ENCODE measurements around the gene SRXN1. TPM values are rescaled to one million over a fixed set of nuclear protein-coding genes. Genes with fewer than 3 reads are reported as not detected.

SRXN1 gene
- total and polyA plus RNA-seq, 9 of the 15 experiments (the other 6 are each of a cell fraction or from before 2014, with no cell fraction given): 6.8 to 36.4 (median 21.6) TPM

- no peak for TF ChIP-seq RB1 (IDR thresholded peaks at IDR 0.05; ENCODE audit: low read depth)
- TF ChIP-seq PTBP1 (IDR thresholded peaks at IDR 0.05; ENCODE audit: low read depth, low read length): no peak
- TF ChIP-seq USF2 (CRISPR knock-in tag; IDR thresholded peaks at IDR 0.05): peak; percentile 60
- TF ChIP-seq USF1 (CRISPR knock-in tag; IDR thresholded peaks at IDR 0.05): peak; percentile 75
- no peak for TF ChIP-seq TSHZ1 (CRISPR knock-in tag; IDR thresholded peaks at IDR 0.05)
- TF ChIP-seq ZNF696 (CRISPR knock-in tag; conservative IDR thresholded peaks at IDR 0.05): no peak
- peak; percentile 46; the same call in 1 of the 2 replicates for TF ChIP-seq SPI1 (IDR thresholded peaks at IDR 0.05; ENCODE audit: borderline replicate concordance, low read depth, low read length)
- no peak for TF ChIP-seq TCF3 (CRISPR knock-in tag; IDR thresholded peaks at IDR 0.05)
- no peak for TF ChIP-seq SRSF9 (IDR thresholded peaks at IDR 0.05; ENCODE audit: borderline replicate concordance, low read depth, low read length)
- ChIA-PET CTCF (ENCODE audit: low intra/inter-chr PET ratio) (no interaction called here), POLR2A (no interaction called here)
- intact Hi-C loops (cut with micrococcal nuclease) (no loop called here), in situ Hi-C loops (cut with MboI) (no loop called here)
- no peak overlapping the region for H3K4me2 ChIP-seq (ENCODE audit: insufficient read depth, low read length)
- H3K27me3 ChIP-seq (ENCODE audit: control insufficient read depth in 2 of 2, insufficient read depth in 2 of 2, low read length in 2 of 2): no peaks in the 10 kb centered on the region
- H3K36me3 ChIP-seq (ENCODE audit: control insufficient read depth, insufficient read depth, low read length): no peaks in the 10 kb centered on the region; the same call in 2 of the 3 replicates
- no peak overlapping the region for H3K4me3 ChIP-seq
- no peak overlapping the region for H2AFZ ChIP-seq (ENCODE audit: low read depth, low read length)
- no peaks in the 10 kb centered on the region for H4K20me1 ChIP-seq (replicated peaks; ENCODE audit: control insufficient read depth, insufficient read depth, low read length)
- no peaks in the 10 kb centered on the region for H3K9me1 ChIP-seq (ENCODE audit: control insufficient read depth, insufficient read depth, low read length)
- FAIRE-seq (peak; percentile 35), ATAC-seq (no peak), DNase-seq (ENCODE audit: extremely low read depth in 1 of 4, low spot score in 3 of 4) (peak in 2 of 4 experiments; percentile 19 to 24)
- no peaks in the 10 kb centered on the region for H3K9me3 ChIP-seq (replicated peaks; ENCODE audit: control insufficient read depth, insufficient read depth, low read depth, low read length)
- no peak overlapping the region for H3K9ac ChIP-seq (ENCODE audit: insufficient read depth in 1 of 2, low read depth in 2 of 2, low read length in 2 of 2)
- BruUV-seq (replicated peaks): no TSS peak
- H3K4me1 ChIP-seq (replicated peaks in 1 of 2; ENCODE audit: control insufficient read depth in 2 of 2, insufficient read depth in 2 of 2, low read length in 2 of 2): peaks cover 34 to 43% of the 10 kb centered on the region in 2 experiments
- peaks cover 4% of the 10 kb centered on the region; the same call in 2 of the 3 replicates for H3K79me2 ChIP-seq (ENCODE audit: control insufficient read depth, insufficient read depth, low read length)
- H3K27ac ChIP-seq (ENCODE audit: extremely low read depth, low read depth, low read length): no peak overlapping the region
- WGBS (ENCODE audit: insufficient coverage, low coverage, missing lambda C conversion rate): 60% methylated on average over 4 of the region's 5 CpGs
These were observed 5.8 kb upstream of the SRXN1 start for GRCh38 chr20:658731-659291.

All from K562 (cell line).